GM21737 (cell line): ENCODE measurements around the gene AP3S1.

ENCODE experiments used
- ATAC-seq: cut with Tn5 transposase; IDR thresholded peaks from one replicate; pipeline ENCODE4 v1.9.1; 2021; ENCODE audit warnings: mild to moderate bottlenecking, moderate library complexity; ENCODE audit not compliant: unreplicated experiment

AP3S1 gene

GRCh38 chr5:115934388-115934974, 92.7 kb downstream of the AP3S1 start:
- no peak for ATAC-seq

- no peak for ATAC-seq
These were observed 94.3 kb downstream of the AP3S1 start for GRCh38 chr5:115936031-115936430.

- no peak for ATAC-seq
These were observed 97.3 kb downstream of the AP3S1 start for GRCh38 chr5:115939059-115939458.

- ATAC-seq = no peak
These were observed 98.5 kb downstream of the AP3S1 start for GRCh38 chr5:115940080-115940810.

DNA sequence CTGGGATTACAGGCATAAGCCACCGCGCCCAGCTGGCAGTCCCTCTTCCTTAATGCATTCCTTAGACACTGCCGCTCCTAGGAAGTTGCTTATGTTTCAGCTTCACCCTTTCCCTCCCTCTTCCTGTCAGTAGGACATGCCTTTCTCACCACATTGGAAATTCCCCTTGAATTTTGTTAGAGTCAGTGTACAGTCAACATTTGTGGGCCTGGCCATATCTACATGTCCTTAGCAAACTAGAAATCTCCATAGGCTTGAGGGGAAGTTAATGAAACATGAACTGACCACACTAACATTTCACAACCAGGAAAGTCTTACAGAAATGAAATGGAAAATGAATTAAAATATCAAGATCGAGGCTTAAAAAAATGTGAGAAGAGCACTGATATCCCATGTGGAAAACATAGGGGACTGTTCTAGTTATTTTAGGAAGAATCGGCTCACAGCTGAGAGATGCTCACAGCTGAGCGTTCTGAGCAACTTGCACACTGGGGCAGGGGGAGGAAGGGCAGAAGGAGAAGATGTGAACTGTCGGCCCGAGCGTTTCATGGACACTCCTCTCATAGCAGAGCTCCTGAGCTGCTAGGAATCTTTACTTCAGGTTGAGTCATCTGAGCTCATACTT, 99.4 kb downstream of the AP3S1 start:
- no peak for ATAC-seq

GRCh38 chr5:115944501-115944900, 102.8 kb downstream of the AP3S1 start:
- no peak for ATAC-seq

DNA sequence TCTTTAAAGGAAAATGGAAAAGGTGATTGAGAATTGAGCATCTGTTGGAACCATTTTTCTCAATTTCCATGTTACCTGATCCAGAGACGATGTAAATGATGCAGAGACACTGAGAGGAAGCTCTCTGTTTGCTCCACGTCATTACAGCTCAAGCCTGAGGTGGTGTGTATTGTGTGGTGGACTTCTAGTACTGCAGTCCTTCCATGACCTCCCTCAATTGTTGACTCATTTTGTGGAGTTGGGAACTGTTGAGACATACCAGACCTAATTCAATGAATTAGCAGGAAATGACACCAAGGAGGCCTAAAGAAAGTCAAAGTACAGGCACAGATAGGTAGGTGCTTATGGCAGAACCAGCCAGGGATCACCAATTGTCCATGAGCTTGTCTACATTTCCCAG, 104.9 kb downstream of the AP3S1 start:
- no peak for ATAC-seq

GRCh38 chr5:115947260-115947659, 105.5 kb downstream of the AP3S1 start:
- ATAC-seq = no peak

GRCh38 chr5:115948091-115948534, 106.4 kb downstream of the AP3S1 start:
- ATAC-seq = no peak

DNA sequence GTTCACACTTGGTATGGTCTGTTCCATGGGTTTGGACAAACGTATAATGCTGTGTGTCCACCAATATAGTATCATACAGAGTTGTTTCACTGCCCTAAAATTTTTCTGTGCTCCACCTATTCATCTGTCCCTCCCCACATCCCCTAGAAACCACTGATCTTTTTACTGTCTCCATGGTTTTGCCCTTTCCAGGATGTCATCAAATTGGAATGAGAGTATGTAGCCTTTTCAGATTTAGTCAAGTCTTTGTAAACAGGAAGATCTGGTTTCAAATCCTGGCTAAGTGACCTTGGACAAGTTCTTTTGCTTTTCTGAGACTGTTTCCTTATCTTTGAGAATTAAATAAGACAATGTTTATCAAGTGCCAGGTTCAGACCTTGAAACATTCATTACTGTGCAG, 107.4 kb downstream of the AP3S1 start:
- no peak for ATAC-seq

- ATAC-seq = no peak
These were observed 110.9 kb downstream of the AP3S1 start for GRCh38 chr5:115952588-115952987.

DNA sequence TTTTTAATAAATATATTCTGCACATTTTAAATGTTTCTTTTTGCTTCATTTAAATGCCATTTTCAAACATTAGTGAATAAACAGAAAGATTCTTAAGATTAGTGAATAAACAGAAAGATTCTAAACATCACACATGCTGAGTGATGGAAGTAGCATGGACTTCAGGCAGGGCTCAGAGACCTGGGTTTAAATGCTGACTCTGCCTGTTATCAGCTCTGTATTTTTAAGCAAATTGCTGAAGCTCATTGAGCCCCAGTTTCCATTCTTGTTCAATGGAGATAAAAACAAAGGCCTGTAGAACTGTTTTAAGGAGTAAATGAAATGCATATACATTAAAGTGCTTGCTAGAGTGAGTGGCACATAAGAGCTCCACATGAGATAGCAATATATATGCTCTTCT, 112.4 kb downstream of the AP3S1 start:
- no peak for ATAC-seq

GRCh38 chr5:115956957-115957356, 115.2 kb downstream of the AP3S1 start:
- ATAC-seq = no peak

DNA sequence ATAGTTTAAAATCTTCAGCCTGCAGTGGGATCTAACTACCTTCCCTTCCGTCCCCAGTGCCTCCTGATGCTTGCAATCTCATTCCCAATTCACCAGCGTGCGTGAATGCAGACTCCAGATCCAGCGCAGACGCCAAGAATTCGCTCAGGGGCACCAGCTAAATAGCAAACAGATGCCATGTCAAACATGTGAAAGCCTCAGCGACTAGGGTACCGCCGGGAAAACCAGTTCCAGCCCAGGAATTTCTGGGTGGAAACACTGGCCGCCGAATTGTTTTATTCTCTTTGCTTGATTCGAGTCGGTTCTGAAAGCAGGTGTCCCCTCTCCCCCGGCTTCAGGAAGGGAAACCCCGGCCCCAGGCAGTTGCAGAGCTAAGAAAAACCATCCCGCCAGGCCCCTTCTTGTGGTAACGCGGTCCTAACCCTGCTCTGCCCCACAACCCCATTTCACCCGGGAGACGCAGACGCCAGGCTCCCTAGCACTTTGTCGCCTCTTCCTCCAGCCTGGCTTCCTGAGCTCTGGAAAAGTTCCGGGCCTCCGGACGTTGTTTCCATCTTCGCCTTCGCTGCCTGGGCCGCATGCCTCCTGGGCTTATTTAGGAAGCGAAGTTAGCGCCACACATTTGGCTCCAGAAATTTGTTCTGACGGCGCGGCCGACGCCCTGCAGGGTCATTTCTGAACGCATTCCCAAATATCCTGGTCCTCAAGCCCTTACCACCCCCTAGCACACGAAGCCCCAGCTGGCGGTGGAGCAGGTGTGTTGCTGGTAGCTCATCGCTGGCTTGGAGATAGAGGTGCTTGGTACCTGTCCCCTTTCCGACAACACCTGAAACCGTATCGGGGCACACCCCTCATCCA, 119.9 kb downstream of the AP3S1 start:
- no peak for ATAC-seq

GRCh38 chr5:115962239-115962564, 120.5 kb downstream of the AP3S1 start, which contains the start of gene LVRN:
TSS of gene LVRN (plus strand) at chr5:115962475. CDS start at chr5:115962618, 143 bp downstream.
- no peak for ATAC-seq

GRCh38 chr5:115962565-115963402, 121.0 kb downstream of the AP3S1 start:
- ATAC-seq = no peak

DNA sequence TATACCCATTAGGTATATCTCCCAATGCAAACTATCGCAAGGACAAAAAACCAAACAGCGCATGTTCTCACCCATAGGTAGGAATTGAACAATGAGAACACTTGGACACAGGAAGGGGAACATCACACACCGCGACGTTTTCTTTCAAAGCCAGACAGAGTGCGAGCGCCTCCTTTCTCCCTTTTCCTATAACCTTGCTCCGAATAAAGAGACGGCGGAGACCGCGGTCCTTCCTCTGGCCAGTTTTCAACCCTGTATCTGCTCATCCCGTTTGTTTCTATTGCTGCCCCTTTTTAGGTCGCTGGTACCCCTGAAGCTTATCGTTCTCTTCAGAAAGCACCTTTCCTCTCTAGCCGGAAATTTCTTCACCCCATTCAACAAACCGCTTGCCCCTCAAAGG, 121.8 kb downstream of the AP3S1 start:
- no peak for ATAC-seq
